Osteocyte (in vitro differentiated cells): ENCODE measurements around the gene SMYD2. TPM values are rescaled to one million over a fixed set of nuclear protein-coding genes. Genes with fewer than 3 reads are reported as not detected.

Experiments used
- DNase-seq: peaks from one replicate; pipeline ENCODE4 v3.0.0; 2021; ENCODE audit warnings: mixed read lengths; ENCODE audit not compliant: unreplicated experiment; ENCODE audit errors: extremely low spot score
- H3K27ac Mint-ChIP-seq: one replicate; pipeline ENCODE4 v1.8.0; 2021; ENCODE audit warnings: mild to moderate bottlenecking, mixed read lengths; ENCODE audit not compliant: unreplicated experiment
- H3K27me3 Mint-ChIP-seq: one replicate; pipeline ENCODE4 v1.8.0; 2021; ENCODE audit warnings: mixed read lengths; ENCODE audit not compliant: unreplicated experiment
- H3K36me3 Mint-ChIP-seq: one replicate; pipeline ENCODE4 v1.8.0; 2021; ENCODE audit warnings: mixed read lengths; ENCODE audit not compliant: unreplicated experiment
- H3K4me1 Mint-ChIP-seq: one replicate; pipeline ENCODE4 v1.8.0; 2021; ENCODE audit warnings: mixed read lengths; ENCODE audit not compliant: unreplicated experiment
- H3K4me3 Mint-ChIP-seq: one replicate; pipeline ENCODE4 v1.8.0; 2021; ENCODE audit warnings: mild to moderate bottlenecking, moderate library complexity, mixed read lengths; ENCODE audit not compliant: unreplicated experiment
- H3K9me3 Mint-ChIP-seq: one replicate; pipeline ENCODE4 v1.8.0; 2021; ENCODE audit warnings: mixed read lengths; ENCODE audit not compliant: unreplicated experiment
- CTCF ChIP-seq: fragments of 200-600 bp; sonication (generic); IDR thresholded peaks from 2 replicates; pipeline ENCODE4 v1.5.0; 2021; ENCODE audit warnings: antibody characterized with exemption, mild to moderate bottlenecking, moderate library complexity
- total RNA-seq: library from RNA; stranded (reverse); gene quantifications from 2 replicates; pipeline ENCODE4 v1.2.1, GENCODE V29; 2021

The SMYD2 gene
- total RNA-seq, 1 donor from 2014 or later: 44.7 TPM

GRCh38 chr1:214280386-214281020 lies 456 bp upstream of the SMYD2 start:
- peak overlapping the region; percentile 82 for H3K27ac Mint-ChIP-seq
- H3K4me1 Mint-ChIP-seq: peaks cover 55% of the 10 kb centered on the region
- no peaks in the 10 kb centered on the region for H3K27me3 Mint-ChIP-seq
- no peak for DNase-seq
- H3K9me3 Mint-ChIP-seq: no peaks in the 10 kb centered on the region
- TF ChIP-seq CTCF: no peak
- peaks cover 2% of the 10 kb centered on the region for H3K36me3 Mint-ChIP-seq
- peak overlapping the region; percentile 76 for H3K4me3 Mint-ChIP-seq

GRCh38 chr1:214281720-214282629 lies 1.0 kb downstream of the SMYD2 start:
- H3K9me3 Mint-ChIP-seq: no peaks in the 10 kb centered on the region
- H3K4me1 Mint-ChIP-seq: peaks cover 55% of the 10 kb centered on the region
- TF ChIP-seq CTCF: no peak
- H3K36me3 Mint-ChIP-seq: peaks cover 2% of the 10 kb centered on the region
- peak overlapping the region; percentile 90 for H3K27ac Mint-ChIP-seq
- H3K4me3 Mint-ChIP-seq: peak overlapping the region; percentile 93
- no peaks in the 10 kb centered on the region for H3K27me3 Mint-ChIP-seq
- no peak for DNase-seq

- no peaks in the 10 kb centered on the region for H3K9me3 Mint-ChIP-seq
- TF ChIP-seq CTCF: no peak
- H3K27ac Mint-ChIP-seq: no peak overlapping the region
- DNase-seq: no peak
- H3K4me3 Mint-ChIP-seq: peak overlapping the region; percentile 93
- H3K27me3 Mint-ChIP-seq: no peaks in the 10 kb centered on the region
- peaks cover 48% of the 10 kb centered on the region for H3K4me1 Mint-ChIP-seq
- no peaks in the 10 kb centered on the region for H3K36me3 Mint-ChIP-seq
Observed at GRCh38 chr1:214282630-214283242, 1.8 kb downstream of the SMYD2 start.

- Mint-ChIP-seq H3K27ac (no peak overlapping the region), H3K36me3 (peaks cover 2% of the 10 kb centered on the region), H3K4me3 (no peak overlapping the region), H3K4me1 (peaks cover 43% of the 10 kb centered on the region), H3K27me3 (no peaks in the 10 kb centered on the region), H3K9me3 (no peaks in the 10 kb centered on the region)
- no peak for DNase-seq
- TF ChIP-seq CTCF: no peak
Observed at GRCh38 chr1:214285610-214286440, 4.9 kb downstream of the SMYD2 start.
